Stomach (tissue), 9 donors: ENCODE data around the gene LDHAL6A. TPM values are rescaled to one million over a fixed set of nuclear protein-coding genes. Genes with fewer than 3 reads are reported as not detected.
A peak's percentile ranks its signal among the peaks of the same experiment; 100 is the strongest.

Experiments used
- DNase-seq, 2 donors: peaks; one replicate each; pipeline versions ENCODE4 v3.0.0 to v3.0.0-alpha.2; 2013 to 2019
- H3K27ac ChIP-seq, 5 donors: fragments of 200-600 bp in 4 of 5; sonication (generic) in 4 of 5; one replicate each; pipeline ENCODE4 v1.5.1; 2013 to 2019; ENCODE audit warnings: mild to moderate bottlenecking in 1 of 5, moderate library complexity in 1 of 5
- H3K27me3 ChIP-seq, 3 donors: fragments of 200-600 bp; sonication (generic); one replicate each; pipeline ENCODE4 v1.5.1; 2017 to 2019; ENCODE audit warnings: mixed run types in 1 of 3
- H3K36me3 ChIP-seq, 4 donors: fragments of 200-600 bp; sonication (generic); 1 replicate in 3 of 4; 2 replicates in 1 of 4; pipeline ENCODE4 v1.5.1; 2016 to 2019
- H3K4me1 ChIP-seq, 4 donors: fragments of 200-600 bp; sonication (generic); one replicate each; pipeline ENCODE4 v1.5.1; 2016 to 2019
- H3K4me3 ChIP-seq, 4 donors: fragments of 200-600 bp; sonication (generic) in 3 of 4; one replicate each; pipeline ENCODE4 v1.5.1; 2016 to 2019; ENCODE audit warnings: mild to moderate bottlenecking in 1 of 4
- H3K9me3 ChIP-seq, 4 donors: fragments of 200-600 bp; sonication (generic); one replicate each; pipeline ENCODE4 v1.5.1; 2016 to 2019
- EP300 ChIP-seq: sonication (generic); formaldehyde crosslinking; IDR thresholded peaks from one replicate; pipeline ENCODE4 v1.6.1; 2017; ENCODE audit warnings: antibody characterized with exemption
- POLR2A ChIP-seq, 4 donors: fragments of 450-650 bp; IDR thresholded peaks; one replicate each; pipeline ENCODE4 v1.6.1; 2016; ENCODE audit warnings: antibody characterized with exemption in 4 of 4, control low read depth in 2 of 4, mild to moderate bottlenecking in 1 of 4, moderate library complexity in 1 of 4
- POLR2AphosphoS5 ChIP-seq, 3 donors: sonication (generic); formaldehyde crosslinking; IDR thresholded peaks; one replicate each; pipeline ENCODE4 v1.6.1; 2016; ENCODE audit warnings: antibody characterized with exemption in 3 of 3
- WGBS, 5 donors: extraction: QIAGEN DNeasy Blood & Tissue Kit in 3 of 5; methylation state at CpG; one replicate each; pipeline versions ENCODE4 v1.1.5 to v1.1.7; 2013 to 2018; 5-methylcytosine and 5-hydroxymethylcytosine counted together
- intact Hi-C: fragments of 100-400 bp; cut with DNase I; formaldehyde crosslinking; loops from one replicate; pipeline ENCODE4 v1.15.1; 2023; ENCODE audit warnings: low total_unique reads
- polyA plus RNA-seq, 3 donors: library from polyadenylated mRNA; stranded (reverse); fragments of 200-250 nt; gene quantifications; one replicate each; pipeline ENCODE4 v1.2.3, GENCODE V29; 2013
- total RNA-seq, 5 donors: library from RNA; depleted of rRNA; stranded (reverse); fragments of >200 nt; gene quantifications; one replicate each; pipeline versions ENCODE4 v1.1.0 to v1.2.3, GENCODE V29; 2014 to 2016
- TF ChIP-seq, protein P1 (sequence below), 7 experiments: fragments of 450-650 bp in 4 of 7; fragments of 200-600 bp in 3 of 7; sonication (generic) in 3 of 7; IDR thresholded peaks; one replicate each; pipeline ENCODE4 v1.5.1; 2016 to 2019; ENCODE audit warnings: antibody characterized with exemption in 7 of 7, control low read depth in 2 of 7, mild to moderate bottlenecking in 1 of 7
- donor health status: healthy with polysubstance abuse.
- donor health status: Bipolar disorder and iron deficiency.
- donor health status: healthy.

The LDHAL6A gene
- total and polyA plus RNA-seq, 8 donors = not detected

- no peaks in the 10 kb centered on the region for H3K9me3 ChIP-seq
- peaks cover 47 to 95% (median 88%) of the 10 kb centered on the region in 4 donors for H3K36me3 ChIP-seq
- H3K4me1 ChIP-seq = no peaks in the 10 kb centered on the region
- no peaks in the 10 kb centered on the region for H3K27me3 ChIP-seq
- H3K4me3 ChIP-seq = no peak overlapping the region
- TF ChIP-seq, protein P1, sequence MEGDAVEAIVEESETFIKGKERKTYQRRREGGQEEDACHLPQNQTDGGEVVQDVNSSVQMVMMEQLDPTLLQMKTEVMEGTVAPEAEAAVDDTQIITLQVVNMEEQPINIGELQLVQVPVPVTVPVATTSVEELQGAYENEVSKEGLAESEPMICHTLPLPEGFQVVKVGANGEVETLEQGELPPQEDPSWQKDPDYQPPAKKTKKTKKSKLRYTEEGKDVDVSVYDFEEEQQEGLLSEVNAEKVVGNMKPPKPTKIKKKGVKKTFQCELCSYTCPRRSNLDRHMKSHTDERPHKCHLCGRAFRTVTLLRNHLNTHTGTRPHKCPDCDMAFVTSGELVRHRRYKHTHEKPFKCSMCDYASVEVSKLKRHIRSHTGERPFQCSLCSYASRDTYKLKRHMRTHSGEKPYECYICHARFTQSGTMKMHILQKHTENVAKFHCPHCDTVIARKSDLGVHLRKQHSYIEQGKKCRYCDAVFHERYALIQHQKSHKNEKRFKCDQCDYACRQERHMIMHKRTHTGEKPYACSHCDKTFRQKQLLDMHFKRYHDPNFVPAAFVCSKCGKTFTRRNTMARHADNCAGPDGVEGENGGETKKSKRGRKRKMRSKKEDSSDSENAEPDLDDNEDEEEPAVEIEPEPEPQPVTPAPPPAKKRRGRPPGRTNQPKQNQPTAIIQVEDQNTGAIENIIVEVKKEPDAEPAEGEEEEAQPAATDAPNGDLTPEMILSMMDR (IDR thresholded peaks at IDR 0.05) = no peak
- no peak for TF ChIP-seq POLR2A (IDR thresholded peaks at IDR 0.05)
- TF ChIP-seq POLR2AphosphoS5 (IDR thresholded peaks at IDR 0.05) = no peak
- TF ChIP-seq EP300 = no peak
- no peak overlapping the region for H3K27ac ChIP-seq
- WGBS, 5 donors = 95 to 100% (median 100%) methylated on average over 1 of the region's 1 CpG
- DNase-seq = no peak
- intact Hi-C loops = no loop called here
Measured at GRCh38 chr11:18501629-18502028, 46.0 kb downstream of the LDHAL6A start.

GRCh38 chr11:18502352-18502751, 46.7 kb downstream of the LDHAL6A start:
- H3K27ac ChIP-seq = no peak overlapping the region
- no peaks in the 10 kb centered on the region for H3K9me3 ChIP-seq
- no peak overlapping the region for H3K4me3 ChIP-seq
- no peak for DNase-seq
- no peaks in the 10 kb centered on the region for H3K27me3 ChIP-seq
- intact Hi-C loops = no loop called here
- peaks cover 50 to 95% (median 90%) of the 10 kb centered on the region in 4 donors for H3K36me3 ChIP-seq
- H3K4me1 ChIP-seq = no peaks in the 10 kb centered on the region
- TF ChIP-seq, protein P1 (IDR thresholded peaks at IDR 0.05) = no peak
- TF ChIP-seq EP300 (no peak), POLR2AphosphoS5 (IDR thresholded peaks at IDR 0.05) (no peak), POLR2A (IDR thresholded peaks at IDR 0.05) (no peak)

- Histone ChIP-seq H3K4me3 (no peak overlapping the region), H3K27me3 (no peaks in the 10 kb centered on the region), H3K4me1 (peaks cover 12 to 42% (median 32%) of the 10 kb centered on the region in 4 donors), H3K36me3 (peaks cover 0 to 37% (median 30%) of the 10 kb centered on the region in 4 donors), H3K27ac (no peak overlapping the region), H3K9me3 (no peaks in the 10 kb centered on the region)
- TF ChIP-seq EP300 = no peak
- TF ChIP-seq, protein P1 (IDR thresholded peaks at IDR 0.05) = no peak
- TF ChIP-seq POLR2AphosphoS5 (IDR thresholded peaks at IDR 0.05) = no peak
- no peak for TF ChIP-seq POLR2A (IDR thresholded peaks at IDR 0.05)
- no peak for DNase-seq
- intact Hi-C loops = no loop called here
- 66 to 96% (median 90%) methylated on average over 3 of the region's 3 CpGs for WGBS, 5 donors
Measured at GRCh38 chr11:18521122-18521521, 65.5 kb downstream of the LDHAL6A start.

GRCh38 chr11:18522388-18522787, 66.7 kb downstream of the LDHAL6A start:
- Histone ChIP-seq H3K36me3 (peaks cover 0 to 24% (median 19%) of the 10 kb centered on the region in 4 donors), H3K4me1 (peaks cover 12 to 44% (median 35%) of the 10 kb centered on the region in 4 donors), H3K9me3 (no peaks in the 10 kb centered on the region), H3K27ac (no peak overlapping the region), H3K27me3 (no peaks in the 10 kb centered on the region), H3K4me3 (no peak overlapping the region)
- TF ChIP-seq POLR2AphosphoS5 (IDR thresholded peaks at IDR 0.05) = no peak
- TF ChIP-seq, protein P1 (IDR thresholded peaks at IDR 0.05) = no peak
- TF ChIP-seq EP300 = no peak
- no peak for TF ChIP-seq POLR2A (IDR thresholded peaks at IDR 0.05)
- intact Hi-C loops = no loop called here
- WGBS, 5 donors = 50 to 66% (median 62%) methylated on average over 4 of the region's 4 CpGs
- DNase-seq = peak in 1 of 2 donors; percentile 20
